Stimulated activated naive B cell treated with anti-CD40 and anti-IgM and Interleukin-4, amounts not matched to agents 10 μg/mL and 1 μg/mL and 100 μg/mL, for 72 hours (primary cell): ENCODE data around the gene MARK3.

Experiments
- ATAC-seq, 2 donors: fragments of 150-1000 bp; cut with Tn5 transposase; replicated peaks; 2 replicates each; pipeline ENCODE4 v1.10.0; 2021; ENCODE audit warnings: moderate library complexity in 1 of 2
- DNase-seq: peaks from one replicate; pipeline ENCODE4 v3.0.0; 2021
- H3K27ac Mint-ChIP-seq: one replicate; pipeline ENCODE4 v1.8.0; 2022; ENCODE audit warnings: mild to moderate bottlenecking, mixed read lengths
- H3K27me3 Mint-ChIP-seq, 2 donors: one replicate each; pipeline ENCODE4 v1.8.0; 2022; ENCODE audit warnings: mixed read lengths in 2 of 2
- H3K36me3 Mint-ChIP-seq, 2 donors: one replicate each; pipeline ENCODE4 v1.8.0; 2022; ENCODE audit warnings: mixed read lengths in 2 of 2, mild to moderate bottlenecking in 1 of 2
- H3K4me1 Mint-ChIP-seq, 2 donors: one replicate each; pipeline ENCODE4 v1.8.0; 2022; ENCODE audit warnings: mixed read lengths in 2 of 2, mild to moderate bottlenecking in 1 of 2
- H3K4me3 Mint-ChIP-seq, 2 donors: one replicate each; pipeline ENCODE4 v1.8.0; 2022; ENCODE audit warnings: mild to moderate bottlenecking in 2 of 2, mixed read lengths in 2 of 2, moderate library complexity in 1 of 2
- H3K9me3 Mint-ChIP-seq, 2 donors: one replicate each; pipeline ENCODE4 v1.8.0; 2022; ENCODE audit warnings: mixed read lengths in 2 of 2, mild to moderate bottlenecking in 1 of 2

Gene MARK3

DNA sequence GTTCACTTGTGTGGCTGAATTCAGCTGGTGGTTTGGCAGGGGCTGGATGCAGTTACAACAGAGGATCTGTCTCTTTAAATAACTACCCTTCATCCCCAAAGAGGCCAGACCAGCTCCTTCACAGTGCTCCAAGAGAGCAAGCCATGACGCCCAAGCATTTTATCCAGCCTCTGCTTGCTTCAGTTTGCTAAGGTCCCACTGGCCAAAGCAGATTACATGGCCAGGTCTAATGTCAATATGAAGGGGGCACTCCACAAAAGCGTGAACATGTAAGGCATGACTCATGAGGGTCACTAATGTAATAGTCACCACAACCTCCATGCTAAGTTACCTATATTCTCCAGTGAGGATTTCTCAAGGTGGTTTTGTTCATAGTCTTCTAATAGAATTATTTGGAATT, 62.9 kb downstream of the MARK3 start:
- Mint-ChIP-seq H3K9me3 (peaks cover 0 to 2% of the 10 kb centered on the region in 2 donors), H3K4me1 (peaks cover 28 to 48% of the 10 kb centered on the region in 2 donors), H3K36me3 (peaks cover 17 to 34% of the 10 kb centered on the region in 2 donors), H3K27ac (peak overlapping the region; percentile 42), H3K27me3 (no peaks in the 10 kb centered on the region), H3K4me3 (no peak overlapping the region)
- DNase-seq, result no peak
- no peak for ATAC-seq

DNA sequence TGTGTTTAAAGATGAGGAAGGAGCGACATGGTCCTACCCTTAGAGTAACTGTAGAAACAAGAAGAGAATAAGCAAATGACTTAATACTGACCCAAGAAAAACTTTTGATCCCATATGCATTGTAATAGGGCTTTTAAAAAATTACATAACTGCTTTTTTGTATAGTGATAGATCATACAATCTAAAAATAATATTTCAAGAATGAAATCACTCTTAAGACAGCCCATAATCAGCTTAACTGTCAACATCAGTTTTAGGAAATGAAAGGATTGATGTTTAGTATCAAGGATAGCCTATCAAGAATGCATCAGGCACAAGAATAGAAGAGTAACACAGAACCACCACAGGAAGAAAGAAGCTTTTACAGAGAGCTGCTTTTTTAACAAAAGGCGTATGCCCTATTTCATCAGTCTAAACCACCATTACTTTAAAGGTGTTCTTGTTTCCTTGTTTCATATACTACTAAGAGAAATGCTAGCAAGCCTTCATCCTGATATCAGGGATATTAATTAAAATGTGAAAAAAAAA, 64.5 kb downstream of the MARK3 start:
- Mint-ChIP-seq H3K9me3 (no peaks in the 10 kb centered on the region), H3K36me3 (peaks cover 17 to 27% of the 10 kb centered on the region in 2 donors), H3K4me1 (peaks cover 23 to 41% of the 10 kb centered on the region in 2 donors), H3K27me3 (no peaks in the 10 kb centered on the region), H3K4me3 (no peak overlapping the region), H3K27ac (no peak overlapping the region)
- ATAC-seq (no peak), DNase-seq (no peak)

DNA sequence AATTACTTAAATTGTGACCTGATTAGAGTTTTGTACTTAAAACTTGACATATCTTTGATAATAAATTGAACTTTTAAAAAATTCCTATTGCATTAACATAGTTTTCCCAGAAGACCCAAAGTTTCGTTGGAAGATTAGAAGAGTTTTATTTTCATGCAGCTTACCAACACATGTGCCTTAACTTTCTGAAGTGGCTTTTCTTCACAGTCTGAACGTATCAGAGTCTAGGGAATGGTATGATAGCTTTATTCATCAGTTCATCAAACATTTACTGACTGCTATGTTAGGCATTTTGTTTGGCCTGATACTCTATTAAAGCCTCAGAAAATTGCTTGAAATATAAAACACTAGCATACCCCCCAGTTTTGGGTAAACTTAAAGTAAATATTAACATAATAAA, 65.2 kb downstream of the MARK3 start:
- H3K36me3 Mint-ChIP-seq, result peaks cover 16 to 30% of the 10 kb centered on the region in 2 donors
- peaks cover 23 to 35% of the 10 kb centered on the region in 2 donors for H3K4me1 Mint-ChIP-seq
- H3K4me3 Mint-ChIP-seq, result no peak overlapping the region
- H3K9me3 Mint-ChIP-seq, result no peaks in the 10 kb centered on the region
- no peak overlapping the region for H3K27ac Mint-ChIP-seq
- DNase-seq (no peak), ATAC-seq (no peak)
- no peaks in the 10 kb centered on the region for H3K27me3 Mint-ChIP-seq

DNA sequence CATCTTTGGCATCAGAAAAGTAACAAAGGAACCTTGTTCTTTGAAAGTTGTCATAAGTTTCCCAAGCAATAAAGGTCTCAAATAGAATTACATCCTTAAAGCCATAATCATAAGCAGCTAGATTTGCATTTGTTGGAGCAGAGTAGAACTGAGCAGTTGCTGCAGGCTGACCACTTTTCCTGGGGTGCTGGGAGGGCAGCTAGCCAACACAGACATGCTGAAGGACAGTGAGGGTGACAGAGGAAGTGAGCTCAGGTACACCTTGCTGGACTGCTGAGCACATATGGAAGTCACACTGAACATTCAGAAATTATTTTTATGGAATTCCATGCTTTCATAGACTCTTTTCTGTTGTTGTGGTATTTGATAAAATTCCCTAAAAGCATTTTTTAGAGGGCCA, 66.2 kb downstream of the MARK3 start:
- ATAC-seq, result no peak
- no peaks in the 10 kb centered on the region for H3K27me3 Mint-ChIP-seq
- H3K27ac Mint-ChIP-seq, result no peak overlapping the region
- peaks cover 19 to 29% of the 10 kb centered on the region in 2 donors for H3K36me3 Mint-ChIP-seq
- no peaks in the 10 kb centered on the region for H3K9me3 Mint-ChIP-seq
- H3K4me1 Mint-ChIP-seq, result peaks cover 20 to 31% of the 10 kb centered on the region in 2 donors
- no peak overlapping the region for H3K4me3 Mint-ChIP-seq
- DNase-seq, result no peak

DNA sequence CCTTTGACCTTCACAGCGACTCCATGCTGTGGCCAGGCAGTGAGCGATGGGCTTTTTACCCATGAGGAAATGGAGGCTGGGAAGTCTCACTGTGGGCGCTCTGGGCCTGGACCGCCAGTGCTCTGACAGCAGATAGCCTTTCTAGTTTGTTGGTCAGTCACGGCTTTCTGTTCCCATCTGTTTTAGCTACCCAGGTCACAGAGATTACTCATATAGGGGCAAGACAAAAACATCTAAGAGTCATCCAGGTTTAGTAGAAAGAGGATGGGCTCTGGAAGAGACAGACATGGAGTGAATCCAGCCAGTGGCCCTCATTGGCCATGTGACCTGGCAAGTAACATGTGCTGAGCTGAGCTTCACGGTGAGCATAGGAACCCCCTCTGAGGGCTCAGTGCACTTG, 68.6 kb downstream of the MARK3 start:
- Mint-ChIP-seq H3K4me1 (peaks cover 5 to 16% of the 10 kb centered on the region in 2 donors), H3K27ac (peak overlapping the region; percentile 47), H3K27me3 (no peaks in the 10 kb centered on the region), H3K4me3 (no peak overlapping the region), H3K36me3 (peaks cover 25 to 30% of the 10 kb centered on the region in 2 donors), H3K9me3 (no peaks in the 10 kb centered on the region)
- ATAC-seq, result no peak
- DNase-seq, result no peak

DNA sequence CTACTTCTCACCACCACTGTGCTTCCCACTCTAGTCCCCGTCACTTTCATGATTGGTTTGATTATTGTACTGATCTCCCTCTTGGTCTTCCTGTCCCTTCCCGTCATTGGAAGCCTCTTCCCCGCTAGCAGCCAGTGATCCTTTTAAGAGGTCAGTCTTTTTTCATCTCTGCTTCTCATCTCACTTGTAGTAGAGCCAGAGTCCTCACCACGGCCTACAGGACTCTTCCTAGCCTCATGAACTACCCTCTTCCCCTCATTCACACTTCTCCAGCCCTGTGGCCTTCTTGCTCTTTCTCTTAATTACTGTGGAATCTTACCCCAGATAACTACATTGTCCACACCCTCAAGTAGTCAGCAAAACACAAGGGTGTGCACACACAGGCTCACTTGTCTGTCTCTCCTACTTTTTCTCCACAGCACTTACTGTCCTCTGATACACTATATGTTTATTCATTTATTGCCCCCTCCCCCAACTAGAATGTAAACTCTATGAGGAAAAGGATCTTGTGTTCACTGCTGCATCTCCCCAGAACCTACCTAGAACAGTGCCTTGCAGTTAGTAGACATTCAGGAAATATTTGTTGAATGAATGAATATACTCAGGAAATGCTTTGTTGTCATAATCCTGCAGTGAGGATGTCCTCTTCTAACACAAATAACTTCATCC, 71.1 kb downstream of the MARK3 start:
- Mint-ChIP-seq H3K36me3 (peaks cover 29 to 31% of the 10 kb centered on the region in 2 donors), H3K27ac (peak overlapping the region; percentile 11)

DNA sequence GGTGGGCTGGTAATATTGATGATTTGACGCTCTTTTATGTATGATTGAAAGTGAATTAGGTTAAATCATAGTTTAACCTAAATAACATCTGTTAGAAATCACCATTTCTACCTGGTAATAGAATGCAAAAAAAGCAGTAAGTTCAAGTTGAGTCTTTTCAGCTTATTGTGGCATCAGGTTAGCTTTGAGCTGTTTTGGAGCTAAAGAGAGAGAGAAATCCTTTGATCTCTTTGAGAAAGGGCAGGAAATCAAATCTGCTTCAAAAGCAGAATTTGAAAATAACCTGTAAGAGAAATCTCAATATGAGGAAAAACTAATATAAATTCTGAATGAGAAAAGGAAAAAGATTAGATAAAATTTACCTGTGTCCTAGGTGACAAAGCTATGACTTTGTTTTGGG, 75.2 kb downstream of the MARK3 start:
- Mint-ChIP-seq H3K9me3 (no peaks in the 10 kb centered on the region), H3K27me3 (no peaks in the 10 kb centered on the region), H3K27ac (peak overlapping the region; percentile 39), H3K4me1 (peaks cover 5 to 7% of the 10 kb centered on the region in 2 donors), H3K36me3 (peaks cover 29 to 37% of the 10 kb centered on the region in 2 donors), H3K4me3 (no peak overlapping the region)
- ATAC-seq, result no peak
- DNase-seq, result no peak

More for the DNA sequence above, 71.1 kb downstream of the MARK3 start:
- Mint-ChIP-seq H3K4me1 (peaks cover 5 to 12% of the 10 kb centered on the region in 2 donors), H3K27me3 (no peaks in the 10 kb centered on the region), H3K4me3 (no peak overlapping the region), H3K9me3 (no peaks in the 10 kb centered on the region)
- DNase-seq (no peak), ATAC-seq (no peak)

DNA sequence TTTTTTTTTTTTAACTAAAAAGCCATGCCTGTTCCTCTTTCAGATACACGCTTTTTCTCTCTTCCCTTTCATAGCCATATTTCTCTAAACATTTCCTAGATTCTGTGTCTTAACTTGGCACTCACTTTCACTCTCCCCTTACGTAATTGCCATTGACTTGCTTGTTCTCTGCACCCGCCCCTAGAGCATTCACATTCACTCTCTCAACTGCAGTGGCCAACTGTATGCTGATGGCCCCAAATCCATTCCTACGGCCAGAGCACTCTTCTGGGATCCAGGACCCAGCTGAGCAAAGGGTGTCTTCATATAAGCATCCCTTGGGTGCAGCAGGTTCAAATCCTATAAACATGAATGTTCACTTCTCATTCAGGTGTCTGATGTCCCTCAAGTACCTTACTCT, 77.9 kb downstream of the MARK3 start:
- H3K9me3 Mint-ChIP-seq, result no peaks in the 10 kb centered on the region

DNA sequence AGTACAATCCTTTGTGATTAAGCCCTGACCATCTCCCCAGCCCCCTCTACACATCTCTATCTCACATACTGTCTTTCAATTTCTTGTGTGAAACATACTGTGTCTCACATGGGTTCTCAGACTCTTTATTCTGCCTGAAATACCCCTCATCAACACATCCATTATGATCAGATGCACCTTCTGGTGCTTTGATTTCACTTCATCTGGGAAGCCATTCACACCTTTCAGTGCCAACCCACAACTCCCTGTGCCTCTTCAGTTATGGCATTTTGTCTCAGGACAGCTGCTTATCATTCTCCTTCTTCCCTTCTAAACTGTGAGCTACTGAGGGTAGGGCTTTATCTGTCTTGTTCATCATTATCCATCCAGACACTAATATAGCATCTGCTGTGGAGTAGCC, 78.6 kb downstream of the MARK3 start:
- H3K27ac Mint-ChIP-seq, result no peak overlapping the region
- H3K36me3 Mint-ChIP-seq, result peaks cover 24 to 33% of the 10 kb centered on the region in 2 donors
- ATAC-seq (no peak), DNase-seq (no peak)
- H3K4me1 Mint-ChIP-seq, result peaks cover 0 to 2% of the 10 kb centered on the region in 2 donors
- H3K27me3 Mint-ChIP-seq, result no peaks in the 10 kb centered on the region
- H3K9me3 Mint-ChIP-seq, result no peaks in the 10 kb centered on the region
- no peak overlapping the region for H3K4me3 Mint-ChIP-seq

More for the DNA sequence above, 77.9 kb downstream of the MARK3 start:
- H3K4me1 Mint-ChIP-seq, result peaks cover 0 to 2% of the 10 kb centered on the region in 2 donors
- no peaks in the 10 kb centered on the region for H3K27me3 Mint-ChIP-seq
- ATAC-seq (no peak), DNase-seq (no peak)
- H3K36me3 Mint-ChIP-seq, result peaks cover 24 to 33% of the 10 kb centered on the region in 2 donors
- no peak overlapping the region for H3K4me3 Mint-ChIP-seq
- H3K27ac Mint-ChIP-seq, result no peak overlapping the region

DNA sequence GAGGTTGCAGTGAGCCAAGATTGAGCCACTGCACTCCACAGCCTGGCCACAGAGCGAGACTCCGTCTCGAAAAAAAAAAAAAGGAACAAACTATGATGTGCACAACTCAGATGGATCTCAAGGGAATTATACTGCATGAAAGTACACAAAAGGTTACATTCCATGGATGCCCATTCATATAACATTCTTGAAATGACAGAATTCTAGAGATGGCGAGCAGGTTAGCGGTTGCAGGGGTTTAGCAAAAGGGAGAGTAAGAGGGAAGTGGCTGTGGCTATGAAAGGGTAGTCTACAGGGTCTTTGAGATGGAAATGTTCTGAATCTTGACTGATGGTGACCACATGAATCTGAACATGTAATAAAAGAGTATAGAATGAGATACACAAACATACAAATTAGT, 87.7 kb downstream of the MARK3 start:
- DNase-seq, result no peak
- peak overlapping the region; percentile 63 for H3K27ac Mint-ChIP-seq
- H3K4me1 Mint-ChIP-seq, result peaks cover 0 to 4% of the 10 kb centered on the region in 2 donors
- peak; percentile 49 to 84 for ATAC-seq
- H3K27me3 Mint-ChIP-seq, result no peaks in the 10 kb centered on the region
- no peaks in the 10 kb centered on the region for H3K9me3 Mint-ChIP-seq
- H3K4me3 Mint-ChIP-seq, result no peak overlapping the region
- peaks cover 39 to 42% of the 10 kb centered on the region in 2 donors for H3K36me3 Mint-ChIP-seq

DNA sequence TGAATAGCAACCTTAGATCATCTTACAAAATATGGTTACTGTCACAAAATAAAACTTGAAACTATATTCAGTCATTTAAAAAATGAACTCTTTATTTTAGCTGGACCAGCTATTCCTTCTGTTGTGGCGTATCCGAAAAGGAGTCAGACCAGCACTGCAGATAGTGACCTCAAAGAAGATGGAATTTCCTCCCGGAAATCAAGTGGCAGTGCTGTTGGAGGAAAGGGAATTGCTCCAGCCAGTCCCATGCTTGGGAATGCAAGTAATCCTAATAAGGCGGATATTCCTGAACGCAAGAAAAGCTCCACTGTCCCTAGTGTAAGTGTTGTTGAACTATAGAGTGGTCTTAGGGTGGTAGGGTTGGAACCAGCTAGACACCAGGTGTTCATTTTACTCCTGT, 89.7 kb downstream of the MARK3 start:
- Mint-ChIP-seq H3K36me3 (peaks cover 42 to 51% of the 10 kb centered on the region in 2 donors), H3K9me3 (no peaks in the 10 kb centered on the region), H3K27me3 (no peaks in the 10 kb centered on the region), H3K4me1 (peaks cover 4 to 6% of the 10 kb centered on the region in 2 donors), H3K4me3 (no peak overlapping the region), H3K27ac (no peak overlapping the region)
- DNase-seq, result no peak
- no peak for ATAC-seq

DNA sequence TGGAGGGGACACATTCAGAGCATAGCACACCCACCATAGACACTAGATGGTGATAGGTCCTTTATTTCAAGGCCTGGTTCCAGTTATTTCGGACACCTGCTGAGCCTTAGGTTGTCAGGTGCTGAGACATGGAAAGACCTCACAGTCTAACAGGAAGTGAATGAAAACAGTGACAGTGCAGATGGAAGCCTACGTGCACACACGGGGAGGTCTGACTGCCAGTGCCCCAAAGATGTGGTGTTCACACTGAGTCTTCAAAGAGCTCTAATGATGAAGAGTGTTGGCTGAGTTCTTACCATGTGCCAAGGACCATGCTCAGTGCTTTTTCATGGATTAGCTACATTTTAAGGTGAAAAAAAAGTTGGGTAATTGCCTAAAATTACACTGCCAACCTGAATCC, 90.8 kb downstream of the MARK3 start:
- no peak overlapping the region for H3K4me3 Mint-ChIP-seq
- no peak for DNase-seq
- H3K27ac Mint-ChIP-seq, result no peak overlapping the region
- H3K36me3 Mint-ChIP-seq, result peaks cover 39 to 51% of the 10 kb centered on the region in 2 donors
- H3K9me3 Mint-ChIP-seq, result no peaks in the 10 kb centered on the region
- peaks cover 12 to 16% of the 10 kb centered on the region in 2 donors for H3K4me1 Mint-ChIP-seq
- no peaks in the 10 kb centered on the region for H3K27me3 Mint-ChIP-seq
- no peak for ATAC-seq

DNA sequence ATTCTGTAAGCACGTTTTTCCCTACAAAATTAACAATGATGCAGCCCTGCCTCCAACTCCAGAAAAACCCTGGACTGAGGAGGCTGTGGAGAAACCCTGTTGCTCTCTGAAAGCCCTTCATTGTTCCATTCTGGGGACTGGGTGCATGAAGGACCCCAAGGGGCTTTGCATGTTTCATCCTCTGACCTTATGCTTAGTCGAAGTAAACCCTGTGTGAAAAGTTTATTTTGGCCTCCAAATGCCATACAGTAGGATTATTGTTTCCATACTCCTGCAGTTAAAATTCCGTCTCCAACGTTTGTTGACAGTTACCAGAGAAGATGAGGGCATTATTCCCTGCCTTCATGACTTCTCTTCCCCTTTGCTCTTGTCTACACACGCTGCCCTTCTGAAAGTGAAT, 91.4 kb downstream of the MARK3 start:
- ATAC-seq (no peak), DNase-seq (no peak)
- H3K4me3 Mint-ChIP-seq, result no peak overlapping the region
- peaks cover 17 to 21% of the 10 kb centered on the region in 2 donors for H3K4me1 Mint-ChIP-seq
- H3K9me3 Mint-ChIP-seq, result no peaks in the 10 kb centered on the region
- no peak overlapping the region for H3K27ac Mint-ChIP-seq
- no peaks in the 10 kb centered on the region for H3K27me3 Mint-ChIP-seq
- peaks cover 40 to 52% of the 10 kb centered on the region in 2 donors for H3K36me3 Mint-ChIP-seq

DNA sequence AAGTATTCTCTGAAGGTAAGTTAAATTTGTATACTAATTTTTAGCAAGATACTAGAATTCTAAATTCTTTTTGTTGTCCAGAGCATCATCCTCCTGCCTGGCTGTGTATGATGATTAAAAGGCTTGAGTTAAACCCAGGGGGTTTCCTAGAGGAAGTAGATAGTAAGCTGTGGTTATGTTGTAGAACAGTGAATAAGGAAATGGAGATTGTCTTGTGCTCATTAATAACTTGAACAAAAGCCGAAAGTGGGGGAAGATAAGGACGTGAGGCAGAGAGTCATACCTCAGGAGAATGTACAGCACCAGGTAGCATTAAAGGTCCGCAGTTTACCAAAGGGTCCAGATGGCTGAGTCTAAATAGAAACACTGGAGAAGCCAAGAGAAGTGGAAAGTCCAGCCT, 95.4 kb downstream of the MARK3 start:
- Mint-ChIP-seq H3K36me3 (peaks cover 36 to 48% of the 10 kb centered on the region in 2 donors), H3K9me3 (no peaks in the 10 kb centered on the region), H3K27ac (peak overlapping the region; percentile 20), H3K4me1 (peaks cover 13 to 21% of the 10 kb centered on the region in 2 donors), H3K4me3 (peak overlapping the region; percentile 8 to 11), H3K27me3 (no peaks in the 10 kb centered on the region)
- DNase-seq, result peak; percentile 13
- peak; percentile 99 for ATAC-seq

DNA sequence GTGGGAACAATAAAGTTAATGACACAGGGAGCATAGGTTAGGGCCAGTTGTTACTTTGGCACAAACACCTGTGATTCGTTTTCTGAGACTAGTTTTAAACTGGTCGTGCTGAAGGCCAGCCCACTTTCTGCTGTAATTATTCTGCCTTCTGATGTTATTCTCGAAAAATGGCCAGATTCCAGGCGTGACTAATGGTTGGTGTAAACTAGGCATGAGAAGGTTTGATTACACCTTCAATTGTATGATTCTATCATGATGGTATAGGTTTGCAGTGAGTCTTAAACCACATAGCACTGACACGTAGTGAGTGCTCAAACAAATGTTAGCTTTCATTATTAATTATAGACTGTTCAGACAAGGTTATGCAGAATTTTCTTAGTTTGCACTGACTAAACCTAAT, 98.4 kb downstream of the MARK3 start:
- no peak for DNase-seq
- Mint-ChIP-seq H3K9me3 (no peaks in the 10 kb centered on the region), H3K4me3 (no peak overlapping the region), H3K27ac (no peak overlapping the region), H3K27me3 (no peaks in the 10 kb centered on the region), H3K36me3 (peaks cover 28 to 32% of the 10 kb centered on the region in 2 donors), H3K4me1 (peaks cover 13 to 21% of the 10 kb centered on the region in 2 donors)
- ATAC-seq, result no peak
